Heart left ventricle (tissue), 16 donors: ENCODE data around the gene ANKRD35. TPM values are rescaled to one million over a fixed set of nuclear protein-coding genes. Genes with fewer than 3 reads are reported as not detected.

Experiments used
- ATAC-seq, 4 donors: fragments of 200-7000 bp; cut with Tn5 transposase; one replicate each; pipeline ENCODE4 v1.9.1; 2020 to 2022; ENCODE audit warnings: moderate library complexity in 4 of 4, mild to moderate bottlenecking in 3 of 4, moderate number of reproducible peaks in 1 of 4
- DNase-seq, 5 donors: peaks; one replicate each; pipeline ENCODE4 v3.0.0-alpha.2; 2020
- H3K27ac ChIP-seq, 12 donors: fragments of 200-600 bp; sonication (generic) in 4 of 12; one replicate each; pipeline versions ENCODE4 v1.5.0 to v1.8.0; 2016 to 2022; ENCODE audit warnings: mild to moderate bottlenecking in 2 of 12
- H3K27me3 ChIP-seq, 9 donors: fragments of 200-600 bp; sonication (generic) in 2 of 9; one replicate each; pipeline versions ENCODE4 v1.5.1 to v1.8.0; 2016 to 2022; ENCODE audit warnings: mild to moderate bottlenecking in 3 of 9
- H3K36me3 ChIP-seq, 9 donors: fragments of 200-600 bp; sonication (generic) in 2 of 9; one replicate each; pipeline versions ENCODE4 v1.5.0 to v1.8.0; 2018 to 2022; ENCODE audit warnings: mild to moderate bottlenecking in 2 of 9
- H3K4me1 ChIP-seq, 12 donors: fragments of 200-600 bp; sonication (generic) in 4 of 12; one replicate each; pipeline versions ENCODE4 v1.5.0 to v1.8.0; 2016 to 2022; ENCODE audit warnings: mild to moderate bottlenecking in 3 of 12
- H3K4me3 ChIP-seq, 12 donors: fragments of 200-600 bp; sonication (generic) in 4 of 12; one replicate each; pipeline versions ENCODE4 v1.5.0 to v1.8.0; 2017 to 2022; ENCODE audit warnings: mild to moderate bottlenecking in 9 of 12, moderate library complexity in 4 of 12
- H3K9me3 ChIP-seq, 12 donors: fragments of 200-600 bp; sonication (generic) in 4 of 12; one replicate each; pipeline versions ENCODE4 v1.5.0 to v1.8.0; 2016 to 2022; ENCODE audit warnings: mild to moderate bottlenecking in 1 of 12
- POLR2A ChIP-seq, 2 donors: fragments of 450-650 bp; IDR thresholded peaks; one replicate each; pipeline ENCODE4 v1.6.1; 2017; ENCODE audit warnings: antibody characterized with exemption in 2 of 2, mild to moderate bottlenecking in 2 of 2, moderate library complexity in 2 of 2
- WGBS, 4 donors: extraction: QIAGEN DNeasy Blood & Tissue Kit in 2 of 4; methylation state at CpG; one replicate each; pipeline versions ENCODE4 v1.1.5 to v1.1.7; 2013 to 2018; 5-methylcytosine and 5-hydroxymethylcytosine counted together
- intact Hi-C, 10 donors: fragments of 100-400 bp; cut with DNase I; formaldehyde crosslinking; loops; one replicate each; pipeline versions ENCODE4 v1.11.1 to v1.14.2; 2022
- polyA plus RNA-seq, 2 donors: library from polyadenylated mRNA; stranded (reverse); fragments of 200-250 nt; gene quantifications; one replicate each; pipeline ENCODE4 v1.2.3, GENCODE V29; 2013
- total RNA-seq, 9 donors: library from RNA; depleted of rRNA in 2 of 9; stranded (reverse); fragments of >200 nt in 2 of 9; fragmentation: NEBNext Ultra II Directional in 3 of 9; extraction: Animal tissue kit (Norgen Biotek cat#: 25700) in 3 of 9; gene quantifications; one replicate each; pipeline versions ENCODE4 v1.1.0 to v1.2.4, GENCODE V29; 2016 to 2023
- TF ChIP-seq, protein P1 (sequence below), 12 donors: fragments of 200-600 bp; sonication (generic) in 4 of 12; IDR thresholded peaks; one replicate each; pipeline versions ENCODE4 v1.5.0 to v1.8.0; 2018 to 2022; ENCODE audit warnings: antibody characterized with exemption in 12 of 12, mild to moderate bottlenecking in 5 of 12
- donor health status: ischemic (EF 13 %, LVEDD 7.1; RV severe dilation, severe dysfunction).
- donor health status: healthy with polysubstance abuse.
- donor health status: DM: no; HTN: yes; CAD: no.
- donor health status: DM: no; HTN: no; CAD: no.
- donor health status: ischemic (EF 25% LVEDD 6.9; RV normal size, moderate dysfunction).
- donor health status: ischemic (EF 25% LVEDD 5.7; RV mildly dilated, moderate dysfunction).
- donor health status: healthy.
- donor health status: DM: yes; HTN: yes; CAD: no.
- donor health status: ischemic (EF 35%, LVEDD 5.7; RV mildly dilated, moderate dysfunction).
- donor health status: nonischemic (EF 11% LVEDD 7.7; RV severe dilation, severe dysfunction).
- donor health status: DM: yes; HTN: yes; CAD: no.
- donor health status: PGD.
- donor health status: ischemic (EF 29% LVEDD 5.4; RV normal size, mild dysfunction).
- donor health status: nonischemic (EF 23%, LVEDD 6.1; RV moderate dilation, normal function).

The ANKRD35 gene
- total and polyA plus RNA-seq, 11 donors, result 0.29 to 1.5 (median 0.51) TPM

DNA sequence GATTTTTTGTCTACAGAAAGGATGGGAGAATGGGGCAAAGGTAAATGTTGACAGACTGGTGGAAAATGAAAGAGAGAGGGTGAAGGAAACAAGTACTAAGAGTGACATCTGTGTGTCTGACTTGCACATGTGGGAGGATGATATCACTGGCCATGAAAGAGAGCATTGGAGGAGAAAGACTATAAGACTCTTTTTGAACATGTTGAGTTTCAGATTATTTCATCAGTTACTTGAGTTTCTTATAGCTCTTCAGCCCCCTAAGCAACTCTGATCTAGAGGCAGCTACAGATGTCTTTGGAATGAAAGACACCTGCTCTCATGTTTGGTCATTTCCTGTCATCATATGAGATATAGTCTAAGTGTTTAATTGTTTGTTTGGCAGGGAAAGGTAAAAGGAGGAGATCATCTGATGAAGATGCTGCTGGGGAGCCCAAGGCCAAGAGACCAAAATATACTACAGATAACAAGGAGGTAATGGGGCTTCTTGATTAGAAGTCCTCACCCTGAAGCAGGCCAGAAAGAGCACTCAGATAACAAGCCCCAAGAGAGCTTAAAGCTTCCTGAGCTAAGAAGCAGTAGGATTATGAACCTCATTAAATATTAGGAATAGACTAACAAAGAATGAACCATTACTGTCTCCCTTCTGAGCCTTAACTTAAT lies 57.2 kb downstream of the ANKRD35 start:
- TF ChIP-seq, protein P1, sequence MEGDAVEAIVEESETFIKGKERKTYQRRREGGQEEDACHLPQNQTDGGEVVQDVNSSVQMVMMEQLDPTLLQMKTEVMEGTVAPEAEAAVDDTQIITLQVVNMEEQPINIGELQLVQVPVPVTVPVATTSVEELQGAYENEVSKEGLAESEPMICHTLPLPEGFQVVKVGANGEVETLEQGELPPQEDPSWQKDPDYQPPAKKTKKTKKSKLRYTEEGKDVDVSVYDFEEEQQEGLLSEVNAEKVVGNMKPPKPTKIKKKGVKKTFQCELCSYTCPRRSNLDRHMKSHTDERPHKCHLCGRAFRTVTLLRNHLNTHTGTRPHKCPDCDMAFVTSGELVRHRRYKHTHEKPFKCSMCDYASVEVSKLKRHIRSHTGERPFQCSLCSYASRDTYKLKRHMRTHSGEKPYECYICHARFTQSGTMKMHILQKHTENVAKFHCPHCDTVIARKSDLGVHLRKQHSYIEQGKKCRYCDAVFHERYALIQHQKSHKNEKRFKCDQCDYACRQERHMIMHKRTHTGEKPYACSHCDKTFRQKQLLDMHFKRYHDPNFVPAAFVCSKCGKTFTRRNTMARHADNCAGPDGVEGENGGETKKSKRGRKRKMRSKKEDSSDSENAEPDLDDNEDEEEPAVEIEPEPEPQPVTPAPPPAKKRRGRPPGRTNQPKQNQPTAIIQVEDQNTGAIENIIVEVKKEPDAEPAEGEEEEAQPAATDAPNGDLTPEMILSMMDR (IDR thresholded peaks at IDR 0.05), result no peak
- TF ChIP-seq POLR2A (IDR thresholded peaks at IDR 0.05), result no peak
- Histone ChIP-seq H3K27ac (no peak overlapping the region), H3K36me3 (peaks cover 0 to 81% (median 77%) of the 10 kb centered on the region in 9 donors), H3K4me3 (no peak overlapping the region), H3K9me3 (no peaks in the 10 kb centered on the region), H3K4me1 (peaks cover 0 to 18% (median 12%) of the 10 kb centered on the region in 12 donors), H3K27me3 (no peaks in the 10 kb centered on the region)
- intact Hi-C loops, result loop anchor here in 1 of 10 donors (10.0 kb wide), 1 partner anchor 74 kb away; no protein-coding TSS in a partner anchor
- DNase-seq, result no peak
- no peak for ATAC-seq

DNA sequence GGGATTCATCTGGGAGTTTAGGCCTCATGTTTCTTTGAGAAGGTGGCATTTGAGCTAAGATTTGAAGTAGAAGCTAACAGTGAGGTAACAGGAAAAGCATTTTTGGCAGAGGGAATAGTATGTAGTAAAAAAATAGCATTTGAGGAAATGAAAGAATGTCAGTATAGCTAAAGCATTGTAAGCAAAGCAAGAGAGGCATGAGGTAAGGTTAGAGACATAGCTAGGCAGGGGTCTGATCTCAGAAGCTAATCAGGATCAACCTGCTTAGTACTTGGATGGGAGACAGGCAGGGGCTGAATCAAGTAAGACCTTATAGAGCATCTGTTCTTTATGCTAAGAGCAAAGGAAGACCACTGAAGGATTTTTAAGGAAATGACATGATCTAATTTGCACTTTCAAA lies 57.7 kb downstream of the ANKRD35 start:
- Histone ChIP-seq H3K4me3 (no peak overlapping the region), H3K36me3 (peaks cover 0 to 76% (median 72%) of the 10 kb centered on the region in 9 donors), H3K27ac (no peak overlapping the region), H3K27me3 (no peaks in the 10 kb centered on the region), H3K9me3 (no peaks in the 10 kb centered on the region), H3K4me1 (peaks cover 0 to 18% (median 12%) of the 10 kb centered on the region in 12 donors)
- ATAC-seq (no peak), DNase-seq (no peak)
- no peak for TF ChIP-seq POLR2A (IDR thresholded peaks at IDR 0.05)
- TF ChIP-seq, protein P1 (IDR thresholded peaks at IDR 0.05), result no peak
- intact Hi-C loops, result loop anchor here in 1 of 10 donors (10.0 kb wide), 1 partner anchor 73 kb away; no protein-coding TSS in a partner anchor

DNA sequence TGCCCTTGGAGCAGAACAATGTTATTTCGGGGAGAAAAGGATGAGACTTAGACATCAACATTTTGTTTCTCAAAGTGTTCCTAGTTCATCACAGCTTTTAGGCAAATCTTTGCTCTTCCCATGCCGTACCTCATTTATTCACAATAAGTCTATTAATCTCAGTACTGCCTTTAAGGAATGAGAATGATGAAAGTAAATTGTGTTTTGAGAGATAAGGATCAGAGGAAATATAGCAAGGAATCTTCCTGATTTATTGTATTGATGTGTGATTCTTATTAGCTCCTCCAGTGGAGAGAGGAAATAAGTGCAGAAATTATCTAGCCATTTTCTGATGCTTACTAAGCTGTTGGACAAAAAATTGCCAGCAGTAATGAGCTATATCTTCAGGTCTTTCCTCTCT lies 59.6 kb downstream of the ANKRD35 start:
- Histone ChIP-seq H3K27ac (no peak overlapping the region), H3K4me1 (peaks cover 0 to 18% (median 13%) of the 10 kb centered on the region in 12 donors), H3K9me3 (no peaks in the 10 kb centered on the region), H3K4me3 (no peak overlapping the region), H3K27me3 (no peaks in the 10 kb centered on the region), H3K36me3 (peaks cover 0 to 57% (median 53%) of the 10 kb centered on the region in 9 donors)
- DNase-seq (no peak), ATAC-seq (no peak)
- intact Hi-C loops, result loop anchor here in 1 of 10 donors (10.0 kb wide), 1 partner anchor 71 kb away; no protein-coding TSS in a partner anchor
- WGBS, 4 donors, result 84 to 96% (median 92%) methylated on average over 2 of the region's 2 CpGs
- TF ChIP-seq, protein P1 (IDR thresholded peaks at IDR 0.05), result no peak
- TF ChIP-seq POLR2A (IDR thresholded peaks at IDR 0.05), result no peak

DNA sequence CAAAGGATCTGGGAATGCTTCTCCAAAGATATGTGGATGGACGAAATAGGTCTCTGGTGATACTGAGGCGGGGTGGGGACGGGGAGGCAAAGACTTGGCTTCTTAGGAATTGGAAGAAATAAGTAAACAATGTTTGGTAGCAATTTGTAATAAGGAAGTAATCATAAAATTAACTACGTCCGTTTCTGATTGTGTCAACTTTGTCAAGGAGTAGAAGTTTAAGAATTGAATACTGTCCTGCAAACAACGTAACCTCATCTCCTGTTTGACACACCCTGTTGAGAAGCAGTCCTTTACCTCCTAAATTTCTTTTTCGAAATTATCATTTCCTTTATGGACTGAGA lies 61.2 kb downstream of the ANKRD35 start:
- TF ChIP-seq POLR2A (IDR thresholded peaks at IDR 0.05), result no peak
- TF ChIP-seq, protein P1 (IDR thresholded peaks at IDR 0.05), result no peak
- intact Hi-C loops, result loop anchor here in 1 of 10 donors (10.0 kb wide), 1 partner anchor 70 kb away; no protein-coding TSS in a partner anchor
- Histone ChIP-seq H3K27me3 (no peaks in the 10 kb centered on the region), H3K27ac (peak overlapping the region; percentile 86 to 97 (median 93)), H3K4me3 (peak overlapping the region; percentile 64 to 97 (median 76)), H3K36me3 (peaks cover 0 to 41% (median 37%) of the 10 kb centered on the region in 9 donors), H3K9me3 (no peaks in the 10 kb centered on the region), H3K4me1 (peaks cover 0 to 18% (median 13%) of the 10 kb centered on the region in 12 donors)
- ATAC-seq (no peak), DNase-seq (no peak)
- 0 to 1% (median 1%) methylated on average over 7 of the region's 7 CpGs for WGBS, 4 donors
